Osteocyte (in vitro differentiated cells): ENCODE data around the gene CD99. TPM values are rescaled to one million over a fixed set of nuclear protein-coding genes. Genes with fewer than 3 reads are reported as not detected.

Experiments used
- DNase-seq: peaks from one replicate; pipeline ENCODE4 v3.0.0; 2021; ENCODE audit warnings: mixed read lengths; ENCODE audit not compliant: unreplicated experiment; ENCODE audit errors: extremely low spot score
- H3K27ac Mint-ChIP-seq: one replicate; pipeline ENCODE4 v1.8.0; 2021; ENCODE audit warnings: mild to moderate bottlenecking, mixed read lengths; ENCODE audit not compliant: unreplicated experiment
- H3K27me3 Mint-ChIP-seq: one replicate; pipeline ENCODE4 v1.8.0; 2021; ENCODE audit warnings: mixed read lengths; ENCODE audit not compliant: unreplicated experiment
- H3K36me3 Mint-ChIP-seq: one replicate; pipeline ENCODE4 v1.8.0; 2021; ENCODE audit warnings: mixed read lengths; ENCODE audit not compliant: unreplicated experiment
- H3K4me1 Mint-ChIP-seq: one replicate; pipeline ENCODE4 v1.8.0; 2021; ENCODE audit warnings: mixed read lengths; ENCODE audit not compliant: unreplicated experiment
- H3K4me3 Mint-ChIP-seq: one replicate; pipeline ENCODE4 v1.8.0; 2021; ENCODE audit warnings: mild to moderate bottlenecking, moderate library complexity, mixed read lengths; ENCODE audit not compliant: unreplicated experiment
- H3K9me3 Mint-ChIP-seq: one replicate; pipeline ENCODE4 v1.8.0; 2021; ENCODE audit warnings: mixed read lengths; ENCODE audit not compliant: unreplicated experiment
- CTCF ChIP-seq: fragments of 200-600 bp; sonication (generic); IDR thresholded peaks from 2 replicates; pipeline ENCODE4 v1.5.0; 2021; ENCODE audit warnings: antibody characterized with exemption, mild to moderate bottlenecking, moderate library complexity
- total RNA-seq: library from RNA; stranded (reverse); gene quantifications from 2 replicates; pipeline ENCODE4 v1.2.1, GENCODE V29; 2021

The CD99 gene
- total RNA-seq, 1 donor from 2014 or later, result 621 TPM

DNA sequence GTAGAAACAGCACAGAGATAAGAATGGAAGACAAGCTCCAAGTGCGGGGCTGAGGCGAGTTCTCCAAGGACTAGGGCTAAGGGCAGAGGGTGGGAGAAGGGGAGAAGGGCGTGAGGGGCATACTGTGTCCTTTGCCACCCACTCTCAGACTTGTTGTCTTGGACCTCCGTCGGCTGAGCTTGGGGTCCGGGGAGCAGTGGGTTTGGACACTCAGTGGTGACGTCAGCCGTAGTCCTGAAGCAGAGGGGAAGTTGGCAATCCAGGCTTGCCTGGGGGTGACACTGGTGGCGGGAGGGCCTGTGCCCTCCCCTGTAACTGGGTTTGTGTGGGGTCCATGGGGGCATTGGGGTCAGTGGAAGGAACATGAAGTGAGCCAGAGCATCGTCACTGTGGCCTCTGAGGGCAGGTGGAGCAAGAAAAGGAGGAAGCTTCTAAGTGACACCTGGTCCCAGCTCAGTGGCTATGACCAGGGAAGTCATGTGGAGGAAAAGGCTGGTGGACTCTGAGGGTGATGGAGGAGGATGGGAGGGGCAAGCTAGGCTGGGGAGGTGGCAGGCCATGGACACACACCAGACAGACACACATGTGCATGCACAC is 17.6 kb downstream of the CD99 start:
- Mint-ChIP-seq H3K27me3 (no peaks in the 10 kb centered on the region), H3K27ac (peak overlapping the region; percentile 95), H3K4me1 (peaks cover 63% of the 10 kb centered on the region), H3K36me3 (peaks cover 2% of the 10 kb centered on the region), H3K4me3 (no peak overlapping the region), H3K9me3 (no peaks in the 10 kb centered on the region)
- TF ChIP-seq CTCF, result no peak
- DNase-seq, result no peak

DNA sequence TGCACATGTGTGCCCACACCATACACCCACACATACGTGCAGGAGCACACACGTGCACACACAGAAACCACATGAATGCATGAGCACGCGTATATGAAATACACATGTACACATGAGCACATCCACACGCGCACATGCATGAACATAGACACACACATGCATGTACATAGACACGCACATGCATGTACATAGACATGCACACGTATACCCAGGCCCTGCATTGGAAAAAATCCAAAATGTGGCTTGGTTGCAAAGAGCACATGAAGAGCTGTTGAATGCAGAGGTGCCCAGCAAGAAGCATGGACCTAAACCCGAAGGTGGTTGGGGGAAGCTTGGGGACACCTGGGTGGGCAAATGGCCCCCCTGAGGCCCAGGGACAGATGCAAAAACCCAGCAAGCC is 18.5 kb downstream of the CD99 start:
- no peaks in the 10 kb centered on the region for H3K27me3 Mint-ChIP-seq
- peak overlapping the region; percentile 92 for H3K27ac Mint-ChIP-seq
- peaks cover 2% of the 10 kb centered on the region for H3K36me3 Mint-ChIP-seq
- H3K4me1 Mint-ChIP-seq, result peaks cover 56% of the 10 kb centered on the region
- DNase-seq, result no peak
- no peak for TF ChIP-seq CTCF
- H3K9me3 Mint-ChIP-seq, result no peaks in the 10 kb centered on the region
- no peak overlapping the region for H3K4me3 Mint-ChIP-seq

- peak overlapping the region; percentile 64 for H3K4me3 Mint-ChIP-seq
- H3K27me3 Mint-ChIP-seq, result no peaks in the 10 kb centered on the region
- no peak for DNase-seq
- H3K4me1 Mint-ChIP-seq, result peaks cover 51% of the 10 kb centered on the region
- H3K36me3 Mint-ChIP-seq, result peaks cover 5% of the 10 kb centered on the region
- no peak for TF ChIP-seq CTCF
- H3K27ac Mint-ChIP-seq, result peak overlapping the region; percentile 92
- H3K9me3 Mint-ChIP-seq, result no peaks in the 10 kb centered on the region
Observed at GRCh38 chrX:2710041-2710840, 19.1 kb downstream of the CD99 start.

- H3K36me3 Mint-ChIP-seq, result peaks cover 14% of the 10 kb centered on the region
- H3K4me1 Mint-ChIP-seq, result peaks cover 43% of the 10 kb centered on the region
- H3K9me3 Mint-ChIP-seq, result no peaks in the 10 kb centered on the region
- TF ChIP-seq CTCF, result no peak
- H3K27ac Mint-ChIP-seq, result no peak overlapping the region
- H3K27me3 Mint-ChIP-seq, result no peaks in the 10 kb centered on the region
- no peak overlapping the region for H3K4me3 Mint-ChIP-seq
- no peak for DNase-seq
Observed at GRCh38 chrX:2711441-2711840, 20.3 kb downstream of the CD99 start.

- Mint-ChIP-seq H3K4me1 (peaks cover 34% of the 10 kb centered on the region), H3K4me3 (no peak overlapping the region), H3K27me3 (no peaks in the 10 kb centered on the region), H3K36me3 (peaks cover 15% of the 10 kb centered on the region), H3K27ac (no peak overlapping the region), H3K9me3 (no peaks in the 10 kb centered on the region)
- DNase-seq, result no peak
- no peak for TF ChIP-seq CTCF
Observed at GRCh38 chrX:2712428-2712827, 21.3 kb downstream of the CD99 start.
